H9 (cell line): ENCODE measurements around the gene MLST8. TPM values are rescaled to one million over a fixed set of nuclear protein-coding genes. Genes with fewer than 3 reads are reported as not detected.

Experiments used
- DNase-seq: peaks from one replicate; pipeline ENCODE4 v3.0.0-alpha.2; 2017
- H2AFZ ChIP-seq: one replicate; pipeline ENCODE4 v1.6.1; 2013; ENCODE audit warnings: mild to moderate bottlenecking, low read length, control low read depth, moderate library complexity
- H2AK5ac ChIP-seq: 2 replicates; pipeline ENCODE4 v1.6.1; 2013; ENCODE audit warnings: low read length, control low read depth, mixed read lengths; ENCODE audit not compliant: insufficient read length
- H2BK120ac ChIP-seq: one replicate; pipeline ENCODE4 v1.6.1; 2013; ENCODE audit warnings: low read depth, mild to moderate bottlenecking, low read length, control low read depth, inconsistent platforms; ENCODE audit not compliant: poor library complexity, severe bottlenecking
- H2BK12ac ChIP-seq: 2 replicates; pipeline ENCODE4 v1.6.1; 2013; ENCODE audit warnings: low read length, control low read depth, mixed read lengths, low read depth; ENCODE audit not compliant: insufficient read length
- H2BK15ac ChIP-seq: 2 replicates; pipeline ENCODE4 v1.6.1; 2013; ENCODE audit warnings: low read depth, low read length, control low read depth
- H2BK20ac ChIP-seq: one replicate; pipeline ENCODE4 v1.6.1; 2013; ENCODE audit warnings: low read depth, mild to moderate bottlenecking, low read length, control low read depth, inconsistent platforms; ENCODE audit not compliant: poor library complexity, severe bottlenecking
- H2BK5ac ChIP-seq: 2 replicates; pipeline ENCODE4 v1.6.1; 2013; ENCODE audit warnings: low read length, control low read depth, mixed read lengths; ENCODE audit not compliant: insufficient read length
- H3K14ac ChIP-seq: 2 replicates; pipeline ENCODE4 v1.6.1; 2013; ENCODE audit warnings: low read length, control low read depth; ENCODE audit not compliant: insufficient read depth
- H3K18ac ChIP-seq: 2 replicates; pipeline ENCODE4 v1.6.1; 2013; ENCODE audit warnings: low read depth, mild to moderate bottlenecking, mixed read lengths, low read length, control low read depth; ENCODE audit not compliant: insufficient read length
- H3K23ac ChIP-seq: 2 replicates; pipeline ENCODE4 v1.6.1; 2013; ENCODE audit warnings: low read length, control low read depth, mixed read lengths, low read depth; ENCODE audit not compliant: insufficient read length
- H3K23me2 ChIP-seq: 2 replicates; pipeline ENCODE4 v1.6.1; 2013; ENCODE audit warnings: low read depth, mild to moderate bottlenecking, mixed read lengths, low read length, control low read depth; ENCODE audit not compliant: insufficient read length, poor library complexity, severe bottlenecking
- H3K27ac ChIP-seq: 2 replicates; pipeline ENCODE4 v1.5.1; 2013; ENCODE audit warnings: low read length, control low read depth, mixed read lengths, low read depth; ENCODE audit not compliant: insufficient read length
- H3K27me3 ChIP-seq: 2 replicates; pipeline ENCODE4 v1.6.1; 2013; ENCODE audit warnings: low read length, control low read depth, inconsistent platforms; ENCODE audit not compliant: insufficient read depth
- H3K4ac ChIP-seq: 2 replicates; pipeline ENCODE4 v1.6.1; 2013; ENCODE audit warnings: low read depth, mild to moderate bottlenecking, control low read depth, inconsistent platforms, low read length, moderate library complexity
- H3K4me1 ChIP-seq: 2 replicates; pipeline ENCODE4 v1.6.1; 2013; ENCODE audit warnings: low read length, control low read depth, inconsistent platforms; ENCODE audit not compliant: insufficient read depth
- H3K4me2 ChIP-seq: 2 replicates; pipeline ENCODE4 v1.6.1; 2013; ENCODE audit warnings: low read length, control low read depth, mixed read lengths; ENCODE audit not compliant: insufficient read length, insufficient read depth
- H3K56ac ChIP-seq: 2 replicates; pipeline ENCODE4 v1.6.1; 2013; ENCODE audit warnings: low read depth, mild to moderate bottlenecking, mixed read lengths, low read length, control low read depth; ENCODE audit not compliant: insufficient read length
- H3K79me1 ChIP-seq: 2 replicates; pipeline ENCODE4 v1.6.1; 2013; ENCODE audit warnings: low read depth, mild to moderate bottlenecking, moderate library complexity, low read length, control low read depth, inconsistent platforms; ENCODE audit not compliant: insufficient read depth, poor library complexity, severe bottlenecking
- H3K79me2 ChIP-seq: 2 replicates; pipeline ENCODE4 v1.6.1; 2013; ENCODE audit warnings: low read length, control low read depth, inconsistent platforms; ENCODE audit not compliant: insufficient read depth
- H3K9ac ChIP-seq: 2 replicates; pipeline ENCODE4 v1.6.1; 2013; ENCODE audit warnings: low read length, control low read depth, mixed read lengths; ENCODE audit not compliant: insufficient read length; ENCODE audit errors: extremely low read depth
- H3K9me3 ChIP-seq: one replicate; pipeline ENCODE4 v1.6.1; 2013; ENCODE audit warnings: low read depth, low read length, inconsistent platforms; ENCODE audit not compliant: control insufficient read depth
- H3T11ph ChIP-seq: one replicate; pipeline ENCODE4 v1.6.1; 2013; ENCODE audit warnings: mild to moderate bottlenecking, low read length, control low read depth, inconsistent platforms
- H4K20me1 ChIP-seq: one replicate; pipeline ENCODE4 v1.6.1; 2013; ENCODE audit not compliant: control insufficient read depth, insufficient read length, insufficient read depth
- H4K5ac ChIP-seq: 2 replicates; pipeline ENCODE4 v1.6.1; 2013; ENCODE audit warnings: low read depth, mild to moderate bottlenecking, mixed read lengths, low read length, control low read depth; ENCODE audit not compliant: insufficient read length
- H4K8ac ChIP-seq: replicated peaks from 2 replicates; pipeline ENCODE4 v1.6.1; 2013; ENCODE audit warnings: low read length, control low read depth, mixed read lengths, low read depth; ENCODE audit not compliant: insufficient read length
- H4K91ac ChIP-seq: 2 replicates; pipeline ENCODE4 v1.6.1; 2013; ENCODE audit warnings: low read depth, mild to moderate bottlenecking, moderate library complexity, mixed read lengths, low read length, control low read depth; ENCODE audit not compliant: insufficient read length
- H3K27ac Mint-ChIP-seq, 3 experiments: 2 replicates in 2 of 3; 3 replicates in 1 of 3; pipeline ENCODE4 v1.8.0; 2020 to 2021; ENCODE audit warnings: mixed read lengths in 3 of 3, mild to moderate bottlenecking in 1 of 3, moderate library complexity in 1 of 3
- H3K27me3 Mint-ChIP-seq: 2 replicates; pipeline ENCODE4 v1.8.0; 2021; ENCODE audit warnings: low read depth, mild to moderate bottlenecking, moderate library complexity, mixed read lengths
- H3K36me3 Mint-ChIP-seq, 3 experiments: 2 replicates in 2 of 3; 3 replicates in 1 of 3; pipeline ENCODE4 v1.8.0; 2020 to 2021; ENCODE audit warnings: low read depth in 3 of 3, mixed read lengths in 3 of 3; ENCODE audit not compliant: insufficient read depth in 1 of 3
- H3K4me1 Mint-ChIP-seq, 2 experiments: 2 replicates each; pipeline ENCODE4 v1.8.0; 2020; ENCODE audit warnings: mixed read lengths in 2 of 2
- H3K4me3 Mint-ChIP-seq, 2 experiments: 2 replicates in 1 of 2; 3 replicates in 1 of 2; pipeline ENCODE4 v1.8.0; 2020 to 2021; ENCODE audit warnings: mild to moderate bottlenecking in 2 of 2, mixed read lengths in 2 of 2, moderate library complexity in 1 of 2
- H3K9me3 Mint-ChIP-seq, 2 experiments: 2 replicates in 1 of 2; 3 replicates in 1 of 2; pipeline ENCODE4 v1.8.0; 2020; ENCODE audit warnings: mild to moderate bottlenecking in 2 of 2, mixed read lengths in 2 of 2, moderate library complexity in 1 of 2
- WGBS: extraction: QIAGEN DNeasy Blood & Tissue Kit; methylation state at CpG from one replicate; pipeline ENCODE4 v1.1.7; 2013; ENCODE audit warnings: missing lambda C conversion rate, low lambda C conversion rate, mixed read lengths; ENCODE audit not compliant: insufficient read length; ENCODE audit errors: extremely low coverage; 5-methylcytosine and 5-hydroxymethylcytosine counted together
- total RNA-seq: library from RNA; stranded (reverse); gene quantifications from 2 replicates; pipeline ENCODE4 v1.2.1, GENCODE V29; 2021
- TF ChIP-seq, protein P1 (sequence below): fragments of 200-600 bp; sonication (generic); conservative IDR thresholded peaks from 3 replicates; pipeline ENCODE4 v1.8.0; 2021; ENCODE audit warnings: antibody characterized with exemption, mild to moderate bottlenecking

MLST8 gene
- total RNA-seq, 1 experiment from 2014 or later, result 74.5 TPM

DNA sequence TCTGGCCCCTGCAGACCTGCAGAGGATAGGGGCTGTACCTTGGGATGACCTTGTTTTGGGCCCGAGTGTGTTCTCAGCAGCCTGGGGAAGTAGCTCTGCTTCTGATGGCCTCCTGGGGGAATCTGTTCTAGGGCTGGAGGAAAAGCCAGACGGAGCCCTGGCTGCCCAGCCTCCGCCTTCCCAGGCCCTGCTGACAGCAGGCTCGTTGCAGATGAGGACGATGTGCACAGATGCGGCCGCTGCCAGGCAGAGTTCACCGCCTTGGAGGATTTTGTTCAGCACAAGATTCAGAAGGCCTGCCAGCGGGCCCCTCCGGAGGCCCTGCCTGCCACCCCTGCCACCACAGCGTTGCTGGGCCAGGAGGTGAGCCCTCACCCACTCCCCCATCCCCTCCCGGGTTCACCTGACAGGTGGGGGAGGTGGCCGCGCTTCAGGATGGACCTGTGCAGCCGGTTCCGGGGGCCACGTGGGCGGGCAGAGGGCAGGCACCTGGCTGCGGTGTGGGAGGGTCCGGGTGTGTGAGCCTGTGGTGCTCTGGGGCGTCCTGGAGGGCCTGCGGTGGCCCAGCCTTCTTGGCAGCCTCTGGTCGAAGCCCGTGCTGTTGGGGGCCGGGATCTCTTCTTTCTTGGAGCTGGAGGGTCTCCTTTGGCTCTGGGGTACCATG is 23.0 kb downstream of the MLST8 start:
- no peak overlapping the region for H2BK5ac ChIP-seq
- H3K79me1 ChIP-seq, result no peaks in the 10 kb centered on the region
- peaks cover 5% of the 10 kb centered on the region; the same call in 1 of the 2 replicates for H3K79me2 ChIP-seq
- Mint-ChIP-seq H3K9me3 (no peaks in the 10 kb centered on the region), H3K27ac (peak overlapping the region in 1 of 3 experiments; percentile 90; a peak in 1 of 7 replicates), H3K36me3 (peaks cover 0 to 22% (median 14%) of the 10 kb centered on the region in 3 experiments; a peak in 6 of 7 replicates), H3K27me3 (no peaks in the 10 kb centered on the region), H3K4me1 (peaks cover 3% of the 10 kb centered on the region in 2 experiments; a peak in 1 of 4 replicates), H3K4me3 (no peak overlapping the region; a peak in 1 of 5 replicates)
- H3K56ac ChIP-seq, result no peak overlapping the region
- no peak overlapping the region for H3K18ac ChIP-seq
- no peak for DNase-seq
- no peak overlapping the region for H2BK12ac ChIP-seq
- H2BK120ac ChIP-seq, result no peak overlapping the region
- H3K23me2 ChIP-seq, result no peaks in the 10 kb centered on the region
- no peak overlapping the region for H4K8ac ChIP-seq
- H2BK15ac ChIP-seq, result no peak overlapping the region
- H2AK5ac ChIP-seq, result no peak overlapping the region
- WGBS, result no CpG with 5 or more reads among the region's 25 CpGs
- H4K5ac ChIP-seq, result no peak overlapping the region
- no peak overlapping the region for H3K27ac ChIP-seq
- H2AFZ ChIP-seq, result no peak overlapping the region
- H4K91ac ChIP-seq, result no peak overlapping the region
- no peak overlapping the region for H3K23ac ChIP-seq
- no peaks in the 10 kb centered on the region for H3K27me3 ChIP-seq
- H3T11ph ChIP-seq, result no peak overlapping the region
- TF ChIP-seq, protein P1, sequence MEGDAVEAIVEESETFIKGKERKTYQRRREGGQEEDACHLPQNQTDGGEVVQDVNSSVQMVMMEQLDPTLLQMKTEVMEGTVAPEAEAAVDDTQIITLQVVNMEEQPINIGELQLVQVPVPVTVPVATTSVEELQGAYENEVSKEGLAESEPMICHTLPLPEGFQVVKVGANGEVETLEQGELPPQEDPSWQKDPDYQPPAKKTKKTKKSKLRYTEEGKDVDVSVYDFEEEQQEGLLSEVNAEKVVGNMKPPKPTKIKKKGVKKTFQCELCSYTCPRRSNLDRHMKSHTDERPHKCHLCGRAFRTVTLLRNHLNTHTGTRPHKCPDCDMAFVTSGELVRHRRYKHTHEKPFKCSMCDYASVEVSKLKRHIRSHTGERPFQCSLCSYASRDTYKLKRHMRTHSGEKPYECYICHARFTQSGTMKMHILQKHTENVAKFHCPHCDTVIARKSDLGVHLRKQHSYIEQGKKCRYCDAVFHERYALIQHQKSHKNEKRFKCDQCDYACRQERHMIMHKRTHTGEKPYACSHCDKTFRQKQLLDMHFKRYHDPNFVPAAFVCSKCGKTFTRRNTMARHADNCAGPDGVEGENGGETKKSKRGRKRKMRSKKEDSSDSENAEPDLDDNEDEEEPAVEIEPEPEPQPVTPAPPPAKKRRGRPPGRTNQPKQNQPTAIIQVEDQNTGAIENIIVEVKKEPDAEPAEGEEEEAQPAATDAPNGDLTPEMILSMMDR, result no peak
- H3K4me1 ChIP-seq, result no peaks in the 10 kb centered on the region
- H3K9me3 ChIP-seq, result no peaks in the 10 kb centered on the region
- no peaks in the 10 kb centered on the region for H4K20me1 ChIP-seq
- no peak overlapping the region for H2BK20ac ChIP-seq
- H3K9ac ChIP-seq, result no peak overlapping the region
- no peak overlapping the region for H3K4ac ChIP-seq
- no peak overlapping the region for H3K4me2 ChIP-seq
- no peak overlapping the region; the same call in 1 of the 2 replicates for H3K14ac ChIP-seq
